ENCODE results near the gene HMGA1.
"Not testable (repeated sequence)": the region's sequence is repeated elsewhere in the genome, so short reads cannot be mapped to it uniquely, and the experiment has no call there.

Gene HMGA1

DNA sequence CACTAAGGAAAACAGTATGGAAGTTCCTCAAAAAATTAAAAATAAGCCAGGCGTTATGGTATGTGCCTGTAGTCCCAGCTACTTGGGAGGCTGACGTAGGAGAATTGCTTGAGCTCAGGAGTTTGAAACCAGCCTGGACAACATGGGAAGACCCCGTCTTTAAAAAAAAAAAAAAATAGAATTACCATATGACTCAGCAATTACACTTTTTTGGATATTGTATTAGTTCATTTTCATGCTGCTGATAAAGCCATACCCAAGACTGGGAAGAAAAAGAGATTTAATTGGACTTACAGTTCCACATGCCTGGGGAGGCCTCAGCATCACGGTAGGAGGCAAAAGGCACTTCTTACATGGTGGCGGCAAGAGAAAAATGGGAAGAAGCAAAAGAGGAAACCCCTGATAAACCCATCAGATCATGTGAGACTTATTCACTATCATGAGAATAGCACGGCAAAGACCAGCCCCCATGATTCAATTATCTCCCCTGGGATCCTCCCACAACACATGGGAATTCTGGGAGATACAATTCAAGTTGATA, 22.9 kb downstream of the HMGA1 start:
- TF ChIP-seq, protein P1, sequence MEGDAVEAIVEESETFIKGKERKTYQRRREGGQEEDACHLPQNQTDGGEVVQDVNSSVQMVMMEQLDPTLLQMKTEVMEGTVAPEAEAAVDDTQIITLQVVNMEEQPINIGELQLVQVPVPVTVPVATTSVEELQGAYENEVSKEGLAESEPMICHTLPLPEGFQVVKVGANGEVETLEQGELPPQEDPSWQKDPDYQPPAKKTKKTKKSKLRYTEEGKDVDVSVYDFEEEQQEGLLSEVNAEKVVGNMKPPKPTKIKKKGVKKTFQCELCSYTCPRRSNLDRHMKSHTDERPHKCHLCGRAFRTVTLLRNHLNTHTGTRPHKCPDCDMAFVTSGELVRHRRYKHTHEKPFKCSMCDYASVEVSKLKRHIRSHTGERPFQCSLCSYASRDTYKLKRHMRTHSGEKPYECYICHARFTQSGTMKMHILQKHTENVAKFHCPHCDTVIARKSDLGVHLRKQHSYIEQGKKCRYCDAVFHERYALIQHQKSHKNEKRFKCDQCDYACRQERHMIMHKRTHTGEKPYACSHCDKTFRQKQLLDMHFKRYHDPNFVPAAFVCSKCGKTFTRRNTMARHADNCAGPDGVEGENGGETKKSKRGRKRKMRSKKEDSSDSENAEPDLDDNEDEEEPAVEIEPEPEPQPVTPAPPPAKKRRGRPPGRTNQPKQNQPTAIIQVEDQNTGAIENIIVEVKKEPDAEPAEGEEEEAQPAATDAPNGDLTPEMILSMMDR (conservative IDR thresholded peaks at IDR 0.05; ENCODE audit: low read depth, low read length), result no peak
- no peak overlapping the region for H3K4me3 ChIP-seq (ENCODE audit: low read depth, low read length)
- no peak for DNase-seq (ENCODE audit: low read depth)

DNA sequence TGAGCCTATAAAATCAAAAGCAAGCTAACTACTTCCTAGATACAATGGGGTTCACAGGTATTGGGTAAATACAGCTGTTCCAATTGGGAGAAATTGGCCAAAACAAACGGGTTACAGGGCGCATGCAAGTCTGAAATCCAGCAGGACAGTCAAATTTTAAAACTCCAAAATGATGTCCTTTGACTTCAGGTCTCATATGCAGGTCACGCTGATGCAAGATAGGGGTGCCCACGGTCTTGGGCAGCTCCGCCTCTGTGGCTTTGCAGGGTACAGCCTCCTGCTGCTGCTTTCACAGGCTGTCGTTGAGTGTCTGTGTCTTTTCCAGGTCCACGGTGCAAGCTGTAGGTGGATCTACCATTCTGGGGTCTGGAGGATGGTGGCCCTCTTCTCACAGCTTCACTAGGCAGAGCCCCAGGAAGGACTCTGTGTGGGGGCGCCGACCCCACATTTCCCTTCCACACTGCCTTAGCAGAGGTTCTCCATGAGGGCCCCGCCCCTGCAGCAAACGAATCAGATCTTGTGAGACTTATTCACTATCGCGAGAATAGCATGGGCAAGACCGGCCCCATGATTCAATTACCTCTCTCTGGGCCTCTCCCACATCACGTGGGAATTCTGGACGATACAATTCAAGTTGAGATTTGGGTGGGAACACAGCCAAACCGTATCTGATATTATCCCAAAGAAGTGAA, 24.0 kb downstream of the HMGA1 start:
- TF ChIP-seq, protein P1 (conservative IDR thresholded peaks at IDR 0.05; ENCODE audit: low read depth, low read length), result no peak
- DNase-seq (ENCODE audit: low read depth), result no peak
- no peak overlapping the region for H3K4me3 ChIP-seq (ENCODE audit: low read depth, low read length)

DNA sequence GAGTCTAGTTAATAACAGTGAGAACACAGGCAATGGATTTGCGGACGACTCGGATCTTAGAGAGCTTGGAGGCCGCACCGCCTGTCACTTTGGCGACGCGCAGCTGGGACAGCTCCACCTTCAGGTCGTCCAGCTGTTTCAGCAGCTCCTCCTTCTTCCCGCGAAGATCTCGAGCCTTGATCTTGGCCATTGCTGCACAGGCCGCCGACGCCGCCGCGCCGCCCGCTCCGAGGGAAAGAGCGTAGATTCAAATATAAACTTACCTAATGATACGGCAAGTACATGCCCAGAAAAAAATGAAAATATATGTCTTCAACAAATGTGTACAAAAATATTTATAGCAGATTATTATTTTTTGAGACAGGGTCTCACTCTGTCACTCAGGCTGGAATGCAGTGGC, 26.8 kb downstream of the HMGA1 start:
- not testable (repeated sequence) for H3K4me3 ChIP-seq (ENCODE audit: low read depth, low read length)

DNA sequence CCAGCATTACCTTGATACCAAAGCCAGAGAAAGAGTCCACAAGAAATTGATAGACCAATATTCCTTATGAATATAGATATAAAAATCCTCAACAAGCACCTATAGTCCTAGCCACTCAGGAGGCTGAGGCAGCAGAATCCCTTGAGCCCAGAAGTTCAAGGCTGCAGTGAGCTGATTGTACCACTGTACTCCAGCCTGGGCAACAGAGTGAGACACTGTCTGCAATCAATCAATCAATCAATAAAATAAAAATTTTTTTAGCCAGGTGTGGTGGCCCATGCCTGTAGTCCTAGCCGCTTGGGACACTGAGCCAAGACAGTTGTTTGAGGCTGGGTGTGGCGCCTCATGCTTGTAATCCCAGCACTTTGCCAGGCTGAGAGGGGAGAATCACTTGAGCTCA, 31.1 kb downstream of the HMGA1 start:
- TF ChIP-seq, protein P1 (conservative IDR thresholded peaks at IDR 0.05; ENCODE audit: low read depth, low read length), result no peak
- DNase-seq (ENCODE audit: low read depth), result no peak
- no peak overlapping the region for H3K4me3 ChIP-seq (ENCODE audit: low read depth, low read length)

More for the DNA sequence above, 26.8 kb downstream of the HMGA1 start:
- not testable (repeated sequence) for DNase-seq (ENCODE audit: low read depth)

DNA sequence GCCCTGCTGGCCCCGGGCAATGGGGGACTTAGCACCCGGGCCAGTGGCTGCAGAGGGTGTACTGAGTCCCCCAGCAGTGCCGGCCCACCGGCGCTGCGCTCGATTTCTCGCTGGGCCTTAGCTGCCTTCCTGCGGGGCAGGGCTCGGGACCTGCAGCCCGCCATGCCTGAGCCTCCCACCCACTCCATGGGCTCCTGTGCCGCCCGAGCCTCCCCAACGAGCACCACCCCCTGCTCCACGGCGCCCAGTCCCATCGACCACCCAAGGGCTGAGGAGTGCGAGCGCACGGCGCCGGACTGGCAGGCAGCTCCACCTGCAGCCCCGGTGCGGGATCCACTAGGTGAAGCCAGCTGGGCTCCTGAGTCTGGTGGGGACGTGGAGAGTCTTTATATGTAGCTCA, 32.5 kb downstream of the HMGA1 start:
- not testable (repeated sequence) for DNase-seq (ENCODE audit: low read depth); H3K4me3 ChIP-seq (ENCODE audit: low read depth, low read length)

DNA sequence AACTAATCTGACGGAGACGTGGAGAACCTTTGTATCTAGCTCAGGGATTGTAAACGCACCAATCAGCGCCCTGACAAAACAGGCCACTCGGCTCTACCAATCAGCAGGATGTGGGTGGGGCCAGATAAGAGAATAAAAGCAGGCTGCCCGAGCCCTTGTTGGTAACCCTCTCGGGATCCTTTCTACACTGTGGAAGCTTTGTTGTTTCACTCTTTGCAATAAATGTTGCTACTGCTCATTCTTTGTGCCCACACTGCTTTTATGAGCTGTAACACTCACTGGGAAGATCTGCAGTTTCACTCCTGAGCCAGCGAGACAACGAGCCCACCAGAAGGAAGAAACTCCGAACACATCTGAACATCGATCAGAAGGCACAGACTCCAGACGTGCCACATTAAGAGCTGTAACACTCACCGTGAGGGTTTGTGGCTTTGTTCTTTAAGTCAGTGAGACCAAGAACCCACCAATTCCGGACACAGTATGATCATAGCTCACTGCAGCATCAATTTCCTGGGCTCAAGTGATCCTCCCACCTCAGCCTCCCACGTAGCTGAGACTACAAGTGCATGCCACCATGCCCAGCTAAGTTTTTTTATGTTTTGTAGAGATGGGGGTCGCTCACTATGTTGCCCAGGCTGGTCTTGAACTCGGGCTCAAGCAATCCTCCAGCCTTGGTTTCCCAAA, 33.1 kb downstream of the HMGA1 start:
- not testable (repeated sequence) for DNase-seq (ENCODE audit: low read depth); H3K4me3 ChIP-seq (ENCODE audit: low read depth, low read length)

DNA sequence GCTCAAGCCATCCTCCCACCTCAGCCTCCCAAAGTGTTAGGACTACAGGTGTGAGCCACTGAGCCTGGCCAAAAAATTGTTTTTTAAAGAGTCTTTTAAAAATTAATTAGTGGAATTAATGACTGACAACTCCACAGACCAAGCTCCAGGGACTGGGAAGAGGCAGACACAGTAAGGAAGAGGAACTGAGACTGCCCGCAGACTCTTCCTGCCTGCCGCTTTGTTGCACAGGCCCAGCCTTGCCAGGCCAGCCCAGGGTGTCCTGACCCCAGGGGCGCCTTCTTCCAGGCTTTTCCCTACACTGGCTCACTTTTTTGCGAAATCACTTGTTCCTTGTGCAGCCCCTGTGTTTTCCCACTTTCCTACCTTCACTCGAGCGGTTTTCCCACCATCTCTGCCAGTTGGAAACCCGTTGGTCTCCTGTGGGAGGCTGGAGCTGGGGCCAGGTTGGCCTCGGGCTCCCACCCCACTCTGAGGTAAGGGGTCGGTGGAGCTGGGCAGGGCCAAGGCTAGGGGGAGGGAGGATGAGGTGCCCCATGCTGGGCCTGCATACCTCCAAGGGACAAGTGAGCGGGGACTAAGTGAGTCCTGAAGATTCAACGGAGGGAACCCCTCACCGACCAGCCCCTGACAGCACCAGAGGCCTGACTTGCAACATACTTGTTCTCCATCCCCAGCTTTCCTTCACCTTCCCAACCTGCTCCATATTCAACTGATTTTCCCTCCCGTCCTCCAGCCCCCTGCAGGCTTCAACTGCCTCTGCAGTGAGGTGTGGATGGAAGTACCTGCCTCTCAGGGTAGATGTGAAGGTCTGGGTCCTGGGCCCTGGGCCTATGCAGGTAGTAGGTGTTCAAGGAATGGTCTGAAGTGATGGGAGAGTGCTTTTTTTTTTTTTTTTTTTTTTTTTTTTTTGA, 35.6 kb downstream of the HMGA1 start:
- no peak overlapping the region for H3K4me3 ChIP-seq (ENCODE audit: low read depth, low read length)
- no peak for DNase-seq (ENCODE audit: low read depth)
- TF ChIP-seq, protein P1 (conservative IDR thresholded peaks at IDR 0.05; ENCODE audit: low read depth, low read length), result peak; percentile 24

DNA sequence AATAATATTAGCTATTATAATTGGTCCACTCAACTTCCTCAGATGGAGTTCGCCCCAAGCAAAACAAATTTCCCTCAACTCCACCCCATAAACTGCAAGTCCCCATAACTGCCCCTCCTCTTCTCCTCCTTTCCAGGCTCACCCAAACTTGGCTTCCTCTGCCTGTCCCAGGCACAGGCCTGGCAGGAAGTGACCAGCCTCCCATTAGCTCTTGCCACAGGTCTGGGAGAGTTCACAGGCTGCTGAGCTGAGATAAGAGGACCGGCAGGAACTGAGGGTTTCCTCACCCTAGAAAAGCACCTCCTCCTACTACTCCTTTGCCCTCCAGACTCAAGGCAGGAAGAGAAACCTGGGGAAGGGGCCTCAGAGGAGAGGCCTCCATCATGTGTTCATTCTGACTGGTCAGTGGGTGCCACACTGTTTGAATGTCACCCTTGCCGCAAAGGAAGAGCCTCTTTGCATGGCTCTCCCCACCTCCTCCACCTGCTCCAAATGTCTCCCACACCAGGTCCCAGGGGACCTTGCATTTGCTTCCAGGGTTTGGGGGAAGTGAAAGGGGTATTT, 36.7 kb downstream of the HMGA1 start:
- H3K4me3 ChIP-seq (ENCODE audit: low read depth, low read length), result no peak overlapping the region
- TF ChIP-seq, protein P1 (conservative IDR thresholded peaks at IDR 0.05; ENCODE audit: low read depth, low read length), result no peak
- DNase-seq (ENCODE audit: low read depth), result peak; percentile 60
